ENCODE measurements around the gene FSHB.

FSHB gene

DNA sequence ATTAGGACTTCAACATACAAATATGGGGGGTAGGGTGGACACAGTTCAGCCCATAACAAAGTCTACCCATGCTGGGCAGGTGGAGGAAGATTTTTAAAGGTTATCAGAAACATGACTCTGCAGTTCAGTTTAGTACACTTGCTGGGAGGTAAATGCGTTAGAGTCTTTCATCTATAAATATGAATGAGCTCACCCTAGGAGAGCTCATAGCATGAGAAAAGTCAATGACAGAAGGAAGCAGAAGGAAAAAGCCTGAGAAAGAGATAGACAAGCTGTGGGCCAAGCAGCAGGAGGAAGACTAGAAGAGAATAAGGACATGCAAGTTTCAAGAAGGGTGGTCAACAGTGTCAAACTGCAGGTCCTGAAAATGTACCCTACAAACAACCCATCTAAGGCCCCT, 27.0 kb upstream of the FSHB start:
- H3K9me3 ChIP-seq (ENCODE audit: severe bottlenecking), result peaks cover 11% of the 10 kb centered on the region
- H3K27ac ChIP-seq, result no peak overlapping the region
- no peaks in the 10 kb centered on the region for H3K36me3 ChIP-seq
- no peak overlapping the region for H3K4me3 ChIP-seq (ENCODE audit: low read depth, low read length)
- H3K27me3 ChIP-seq (ENCODE audit: insufficient read depth, low read depth, severe bottlenecking), result no peaks in the 10 kb centered on the region
- no peak for DNase-seq
- TF ChIP-seq, protein P1, sequence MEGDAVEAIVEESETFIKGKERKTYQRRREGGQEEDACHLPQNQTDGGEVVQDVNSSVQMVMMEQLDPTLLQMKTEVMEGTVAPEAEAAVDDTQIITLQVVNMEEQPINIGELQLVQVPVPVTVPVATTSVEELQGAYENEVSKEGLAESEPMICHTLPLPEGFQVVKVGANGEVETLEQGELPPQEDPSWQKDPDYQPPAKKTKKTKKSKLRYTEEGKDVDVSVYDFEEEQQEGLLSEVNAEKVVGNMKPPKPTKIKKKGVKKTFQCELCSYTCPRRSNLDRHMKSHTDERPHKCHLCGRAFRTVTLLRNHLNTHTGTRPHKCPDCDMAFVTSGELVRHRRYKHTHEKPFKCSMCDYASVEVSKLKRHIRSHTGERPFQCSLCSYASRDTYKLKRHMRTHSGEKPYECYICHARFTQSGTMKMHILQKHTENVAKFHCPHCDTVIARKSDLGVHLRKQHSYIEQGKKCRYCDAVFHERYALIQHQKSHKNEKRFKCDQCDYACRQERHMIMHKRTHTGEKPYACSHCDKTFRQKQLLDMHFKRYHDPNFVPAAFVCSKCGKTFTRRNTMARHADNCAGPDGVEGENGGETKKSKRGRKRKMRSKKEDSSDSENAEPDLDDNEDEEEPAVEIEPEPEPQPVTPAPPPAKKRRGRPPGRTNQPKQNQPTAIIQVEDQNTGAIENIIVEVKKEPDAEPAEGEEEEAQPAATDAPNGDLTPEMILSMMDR (IDR thresholded peaks at IDR 0.05; ENCODE audit: low read depth, low read length), result no peak

DNA sequence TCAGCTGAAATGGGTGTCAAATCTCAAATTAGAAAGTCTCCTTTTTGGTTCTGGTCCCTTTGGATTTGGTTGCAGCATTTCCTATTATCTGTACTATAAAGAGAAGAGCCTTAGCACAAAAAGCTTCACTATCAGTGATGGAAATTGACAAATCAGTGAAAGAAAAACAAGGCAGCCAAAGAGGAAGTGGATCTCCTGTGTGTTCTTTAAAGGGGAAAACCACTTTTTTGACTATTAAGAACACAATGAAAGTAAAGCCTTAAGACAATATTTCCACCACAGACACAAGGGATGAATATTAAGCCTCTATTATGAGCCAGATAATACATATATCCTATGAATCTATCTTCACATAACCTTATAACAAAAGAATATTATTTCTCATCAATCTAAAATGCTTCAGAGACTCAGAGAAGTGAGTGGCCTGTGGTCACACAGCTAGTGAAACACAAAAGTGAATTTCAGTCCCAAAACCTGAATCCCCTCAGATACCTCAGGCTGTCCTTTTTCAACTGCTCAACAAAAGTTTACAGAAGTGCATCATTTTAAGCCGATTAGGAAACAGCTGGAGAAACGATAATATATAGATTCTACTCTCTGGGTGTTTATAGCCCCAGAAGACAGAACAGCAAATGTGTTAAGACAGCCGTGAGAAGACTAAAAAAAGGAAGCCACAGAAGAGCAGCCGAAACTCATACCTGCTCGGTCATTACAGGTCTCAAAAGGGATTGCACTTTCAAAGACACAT, 24.4 kb upstream of the FSHB start:
- Histone ChIP-seq H3K27me3 (ENCODE audit: insufficient read depth, low read depth, severe bottlenecking) (no peaks in the 10 kb centered on the region), H3K27ac (no peak overlapping the region), H3K36me3 (no peaks in the 10 kb centered on the region), H3K4me3 (ENCODE audit: low read depth, low read length) (no peak overlapping the region), H3K9me3 (ENCODE audit: severe bottlenecking) (no peaks in the 10 kb centered on the region)
- DNase-seq, result no peak
- TF ChIP-seq, protein P1 (IDR thresholded peaks at IDR 0.05; ENCODE audit: low read depth, low read length), result no peak

DNA sequence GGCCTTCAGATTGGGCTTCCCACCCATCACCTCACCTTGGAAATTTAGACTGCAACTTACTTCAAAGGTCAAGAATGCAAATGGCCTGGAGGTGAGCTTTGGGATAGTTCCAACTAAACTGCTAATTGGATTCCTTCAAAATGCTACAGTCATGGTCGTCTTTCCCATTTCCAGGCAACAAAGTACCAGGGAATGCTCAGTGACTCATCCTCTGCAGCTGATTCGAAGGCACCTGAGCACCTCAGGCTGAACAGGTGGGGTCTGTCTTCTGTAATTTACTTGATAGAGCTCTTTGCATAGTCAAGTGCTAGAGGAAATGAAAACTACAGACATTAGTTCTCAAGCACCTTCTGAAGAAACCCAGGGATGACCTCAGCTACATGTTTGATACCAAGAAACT, 20.5 kb upstream of the FSHB start:
- H3K9me3 ChIP-seq (ENCODE audit: severe bottlenecking), result no peaks in the 10 kb centered on the region
- H3K4me3 ChIP-seq (ENCODE audit: low read depth, low read length), result no peak overlapping the region
- no peak for DNase-seq
- no peaks in the 10 kb centered on the region for H3K27me3 ChIP-seq (ENCODE audit: insufficient read depth, low read depth, severe bottlenecking)
- TF ChIP-seq, protein P1 (IDR thresholded peaks at IDR 0.05; ENCODE audit: low read depth, low read length), result no peak
- H3K27ac ChIP-seq, result no peak overlapping the region
- no peaks in the 10 kb centered on the region for H3K36me3 ChIP-seq

DNA sequence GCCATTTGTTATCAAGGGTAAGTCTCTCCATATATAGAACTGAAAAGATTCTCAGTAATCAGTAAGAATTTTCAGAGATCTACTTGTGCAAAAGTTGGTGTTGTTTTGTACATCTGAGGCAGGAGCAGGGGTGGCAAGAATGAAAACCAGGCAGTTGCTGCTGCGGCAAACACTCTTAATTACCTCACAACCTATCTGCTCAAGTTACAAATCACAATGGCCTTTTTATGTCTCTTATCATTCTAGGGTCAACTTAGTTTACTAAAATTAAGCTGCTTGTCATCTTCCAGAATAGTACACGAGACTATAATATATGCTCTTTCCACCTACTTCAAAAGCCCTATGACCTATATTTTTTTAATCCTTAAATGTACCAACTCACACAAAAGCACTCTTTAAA, 14.3 kb upstream of the FSHB start:
- TF ChIP-seq, protein P1 (IDR thresholded peaks at IDR 0.05; ENCODE audit: low read depth, low read length), result no peak

DNA sequence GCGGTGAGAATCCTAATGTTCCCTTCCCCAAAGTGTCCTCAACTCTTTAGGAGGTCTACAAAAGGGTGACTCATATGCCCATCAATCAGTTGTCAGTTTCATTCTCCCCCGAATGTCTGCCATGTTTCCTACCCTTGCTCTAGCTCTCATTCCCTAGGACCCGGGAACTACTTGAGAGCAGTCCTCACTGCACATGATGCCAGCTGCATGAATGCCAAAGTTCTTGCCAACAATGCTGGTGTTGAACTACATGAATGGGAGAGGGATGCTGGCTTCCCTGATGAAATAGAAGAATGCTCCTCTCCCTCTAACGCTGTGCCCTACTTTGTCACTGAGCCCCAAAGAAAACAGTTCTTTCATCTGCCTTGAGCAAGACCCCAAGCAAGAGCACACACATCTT, 12.5 kb upstream of the FSHB start:
- Histone ChIP-seq H3K4me3 (ENCODE audit: low read depth, low read length) (no peak overlapping the region), H3K36me3 (no peaks in the 10 kb centered on the region), H3K27ac (no peak overlapping the region), H3K9me3 (ENCODE audit: severe bottlenecking) (no peaks in the 10 kb centered on the region), H3K27me3 (ENCODE audit: insufficient read depth, low read depth, severe bottlenecking) (no peaks in the 10 kb centered on the region)
- TF ChIP-seq, protein P1 (IDR thresholded peaks at IDR 0.05; ENCODE audit: low read depth, low read length), result no peak
- no peak for DNase-seq

More for the DNA sequence above, 14.3 kb upstream of the FSHB start:
- no peak overlapping the region for H3K27ac ChIP-seq
- H3K36me3 ChIP-seq, result no peaks in the 10 kb centered on the region
- no peak overlapping the region for H3K4me3 ChIP-seq (ENCODE audit: low read depth, low read length)
- H3K9me3 ChIP-seq (ENCODE audit: severe bottlenecking), result no peaks in the 10 kb centered on the region
- H3K27me3 ChIP-seq (ENCODE audit: insufficient read depth, low read depth, severe bottlenecking), result no peaks in the 10 kb centered on the region
- no peak for DNase-seq

DNA sequence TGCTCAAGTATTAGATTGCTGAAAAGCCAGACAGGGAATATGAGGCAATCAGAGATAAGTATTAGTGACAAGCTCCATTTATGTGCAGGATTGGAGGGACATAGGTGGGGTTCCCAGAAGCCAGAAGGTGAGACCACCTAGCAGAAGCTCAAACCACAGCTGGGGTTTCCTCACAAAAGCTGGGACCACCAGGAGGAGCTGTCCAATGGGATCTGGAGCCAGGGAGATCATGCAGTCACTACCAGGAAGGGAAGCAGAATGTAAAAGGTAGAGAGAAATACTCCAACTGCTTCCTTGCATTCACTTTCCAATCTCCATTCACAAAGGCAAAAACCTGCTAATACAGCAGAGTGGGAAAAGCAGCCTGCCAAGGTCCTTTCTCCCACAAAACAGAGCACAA, 5.2 kb upstream of the FSHB start:
- no peaks in the 10 kb centered on the region for H3K27me3 ChIP-seq (ENCODE audit: insufficient read depth, low read depth, severe bottlenecking)
- no peak overlapping the region for H3K27ac ChIP-seq
- H3K9me3 ChIP-seq (ENCODE audit: severe bottlenecking), result peaks cover 6% of the 10 kb centered on the region
- no peaks in the 10 kb centered on the region for H3K36me3 ChIP-seq
- no peak for DNase-seq
- TF ChIP-seq, protein P1 (IDR thresholded peaks at IDR 0.05; ENCODE audit: low read depth, low read length), result 0 out of 2 replicates have a peak, but pooled peaks have one; percentile 2
- no peak overlapping the region for H3K4me3 ChIP-seq (ENCODE audit: low read depth, low read length)

All from WERI-Rb-1 (cell line).